HG03460 (cell line): ENCODE results near the gene CCL5.

ENCODE experiments used
- ATAC-seq: cut with Tn5 transposase; IDR thresholded peaks from one replicate; pipeline ENCODE4 v1.9.1; 2021; ENCODE audit not compliant: unreplicated experiment

The CCL5 gene

GRCh38 chr17:35868737-35869136 lies 11.4 kb downstream of the CCL5 start, which contains the start of gene HEATR9:
HEATR9 (minus strand) TSS chr17:35868891; CDS start chr17:35868742, 149 bp downstream.
- no peak for ATAC-seq

GRCh38 chr17:35867574-35867973 lies 12.6 kb downstream of the CCL5 start:
- ATAC-seq: no peak

- no peak for ATAC-seq
Measured at GRCh38 chr17:35866341-35866950, 13.7 kb downstream of the CCL5 start.

GRCh38 chr17:35865412-35866340 lies 14.5 kb downstream of the CCL5 start:
- no peak for ATAC-seq

GRCh38 chr17:35864853-35865252 lies 15.3 kb downstream of the CCL5 start:
- no peak for ATAC-seq

GRCh38 chr17:35856603-35857002 lies 23.6 kb downstream of the CCL5 start:
- no peak for ATAC-seq

- ATAC-seq: no peak
Measured at GRCh38 chr17:35855965-35856364, 24.2 kb downstream of the CCL5 start.

GRCh38 chr17:35849469-35850348 lies 30.5 kb downstream of the CCL5 start:
- ATAC-seq: no peak

- no peak for ATAC-seq
Measured at GRCh38 chr17:35847633-35848373, 32.4 kb downstream of the CCL5 start.

- no peak for ATAC-seq
Measured at GRCh38 chr17:35847006-35847405, 33.2 kb downstream of the CCL5 start.

GRCh38 chr17:35846055-35846809 lies 33.9 kb downstream of the CCL5 start:
- no peak for ATAC-seq

- ATAC-seq: no peak
Measured at GRCh38 chr17:35844547-35844946, 35.6 kb downstream of the CCL5 start.

- no peak for ATAC-seq
Measured at GRCh38 chr17:35843698-35844097, 36.5 kb downstream of the CCL5 start.

- no peak for ATAC-seq
Measured at GRCh38 chr17:35842239-35842638, 37.9 kb downstream of the CCL5 start.

- ATAC-seq: no peak
Measured at GRCh38 chr17:35841505-35841904, 38.7 kb downstream of the CCL5 start.

GRCh38 chr17:35841101-35841500 lies 39.1 kb downstream of the CCL5 start:
- no peak for ATAC-seq

GRCh38 chr17:35825206-35825605 lies 55.0 kb downstream of the CCL5 start:
- ATAC-seq: no peak
